Measurements from ENCODE around the gene GPC3. TPM values are rescaled to one million over a fixed set of nuclear protein-coding genes. Genes with fewer than 3 reads are reported as not detected.

Gene GPC3
- total and polyA plus RNA-seq, 2 of the 4 experiments (the other 2 are of a cell fraction), result not detected

DNA sequence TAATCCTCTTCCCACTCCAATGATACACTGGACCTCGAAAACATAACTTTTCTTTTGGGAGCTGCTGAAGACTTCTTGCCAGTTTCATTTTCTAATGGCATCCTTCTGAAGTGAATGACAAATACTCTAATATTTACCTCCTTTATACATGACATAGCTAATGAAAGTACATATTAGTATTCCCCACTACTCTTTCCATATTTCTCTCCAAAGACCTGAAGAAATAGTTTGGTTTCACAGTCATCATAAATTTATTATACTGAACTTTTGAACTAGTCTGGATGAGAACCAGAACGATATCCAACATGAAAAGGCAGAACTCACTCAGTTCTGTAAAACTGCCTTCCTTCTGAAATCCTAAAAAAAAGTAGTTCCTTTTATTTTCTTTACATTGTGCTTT, 139.1 kb downstream of the GPC3 start:
- Histone ChIP-seq H2AK9ac (replicated peaks; ENCODE audit: low read depth, low read length, poor library complexity) (no peak overlapping the region), H3K9me1 (ENCODE audit: insufficient read depth, low read length) (no peaks in the 10 kb centered on the region), H4K8ac (ENCODE audit: low read depth in 2 of 2, low read length in 2 of 2) (no peak overlapping the region), H2BK15ac (ENCODE audit: low read depth, low read length) (no peak overlapping the region), H2BK120ac (ENCODE audit: low read depth, low read length) (no peak overlapping the region), H4K20me1 (ENCODE audit: insufficient read depth, low read length) (no peaks in the 10 kb centered on the region), H3K14ac (replicated peaks; ENCODE audit: low read depth, low read length) (no peak overlapping the region), H3K4me2 (ENCODE audit: low read depth, low read length) (no peak overlapping the region), H2BK5ac (ENCODE audit: low read depth, low read length, poor library complexity, severe bottlenecking) (no peak overlapping the region), H3K4me1 (ENCODE audit: control insufficient read depth, insufficient read depth, low read length) (no peaks in the 10 kb centered on the region), H3K9me3 (ENCODE audit: control insufficient read depth, insufficient read depth, low read length) (no peaks in the 10 kb centered on the region), H3K36me3 (ENCODE audit: control insufficient read depth, insufficient read depth, low read length) (no peaks in the 10 kb centered on the region), H3K4ac (ENCODE audit: low read depth, low read length) (no peak overlapping the region), H2BK20ac (ENCODE audit: low read depth, low read length) (no peak overlapping the region), H4K5ac (ENCODE audit: low read depth, low read length) (no peak overlapping the region), H3K4me3 (ENCODE audit: insufficient read depth, low read depth, low read length) (no peak overlapping the region), H2AFZ (replicated peaks; ENCODE audit: low read length, poor library complexity) (no peak overlapping the region), H3K23ac (ENCODE audit: low read depth, low read length) (no peak overlapping the region), H3K9ac (ENCODE audit: low read depth, low read length) (no peak overlapping the region), H3K27me3 (ENCODE audit: control insufficient read depth, insufficient read depth, low read length) (no peaks in the 10 kb centered on the region; the same call in 1 of the 2 replicates), H2AK5ac (ENCODE audit: low read depth, low read length) (no peak overlapping the region), H3K56ac (ENCODE audit: extremely low read depth, insufficient read depth, low read length) (no peak overlapping the region), H3K18ac (ENCODE audit: low read depth, low read length) (no peak overlapping the region), H4K91ac (ENCODE audit: insufficient read depth, low read depth, low read length) (no peak overlapping the region), H3K79me1 (ENCODE audit: low read depth in 1 of 2, low read length in 2 of 2) (no peaks in the 10 kb centered on the region), H3K27ac (ENCODE audit: insufficient read depth, low read length) (no peak overlapping the region)
- TF ChIP-seq, protein P1, sequence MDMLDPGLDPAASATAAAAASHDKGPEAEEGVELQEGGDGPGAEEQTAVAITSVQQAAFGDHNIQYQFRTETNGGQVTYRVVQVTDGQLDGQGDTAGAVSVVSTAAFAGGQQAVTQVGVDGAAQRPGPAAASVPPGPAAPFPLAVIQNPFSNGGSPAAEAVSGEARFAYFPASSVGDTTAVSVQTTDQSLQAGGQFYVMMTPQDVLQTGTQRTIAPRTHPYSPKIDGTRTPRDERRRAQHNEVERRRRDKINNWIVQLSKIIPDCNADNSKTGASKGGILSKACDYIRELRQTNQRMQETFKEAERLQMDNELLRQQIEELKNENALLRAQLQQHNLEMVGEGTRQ (IDR thresholded peaks at IDR 0.05; ENCODE audit: low read depth, low read length), result no peak
- no peak for TF ChIP-seq RFX5 (IDR thresholded peaks at IDR 0.05; ENCODE audit: low read depth, low read length)
- no peak for TF ChIP-seq NFE2L2 (IDR thresholded peaks at IDR 0.05; ENCODE audit: low read depth, low read length)
- no peak for TF ChIP-seq MAZ (IDR thresholded peaks at IDR 0.05; ENCODE audit: borderline replicate concordance, low read depth, low read length)
- no peak for TF ChIP-seq BHLHE40 (IDR thresholded peaks at IDR 0.05; ENCODE audit: low read depth, low read length)
- no peak for TF ChIP-seq MAFK (IDR thresholded peaks at IDR 0.05; ENCODE audit: low read depth, low read length)
- TF ChIP-seq SMC3 (IDR thresholded peaks at IDR 0.05; ENCODE audit: low read depth, low read length), result no peak
- TF ChIP-seq RAD21 (IDR thresholded peaks at IDR 0.05; ENCODE audit: low read length), result no peak
- TF ChIP-seq CEBPB (IDR thresholded peaks at IDR 0.05; ENCODE audit: low read depth, low read length), result no peak
- TF ChIP-seq FOS (IDR thresholded peaks at IDR 0.05; ENCODE audit: low read depth, low read length), result no peak
- no peak for TF ChIP-seq CTCF (conservative IDR thresholded peaks at IDR 0.05; ENCODE audit: low read depth, low read length)
- TF ChIP-seq ELK1 (IDR thresholded peaks at IDR 0.05; ENCODE audit: borderline replicate concordance, low read depth, low read length), result no peak
- no peak for TF ChIP-seq POLR2A (IDR thresholded peaks at IDR 0.05; ENCODE audit: low read depth, low read length)
- in situ Hi-C loops (cut with MboI; ENCODE audit: low sequenced_read_pairs) (no loop called here), intact Hi-C loops (cut with micrococcal nuclease) (no loop called here), dilution Hi-C loops (cut with HindIII; ENCODE audit: low sequenced_read_pairs, unreplicated experiment) (no loop called here)
- ChIA-PET CTCF (interaction anchor here (1.5 kb wide), 1 partner anchor 54 kb away, joined by 3 read pairs; no protein-coding TSS in a partner anchor), POLR2A (ENCODE audit: unreplicated experiment) (no interaction called here)
- no TSS peak for BruUV-seq (replicated peaks)
- DNase-seq (no peak), ATAC-seq (ENCODE audit: low read depth) (no peak)
- WGBS, 2 experiments (ENCODE audit: extremely low coverage in 2 of 2, insufficient read length in 1 of 2), result 0% methylated on average over 1 of the region's 2 CpGs; no CpG with 5 or more reads in 1 of the 2 experiments

All from IMR-90 (cell line).